22Rv1 (cell line): ENCODE measurements around the gene APOA4.

Experiments
- ZFX ChIP-seq: fragments of 450-650 bp; IDR thresholded peaks from 2 replicates; pipeline ENCODE4 v1.6.1; 2017; ENCODE audit warnings: antibody characterized with exemption, borderline replicate concordance
- TF ChIP-seq, protein P1 (sequence below): fragments of 450-650 bp; IDR thresholded peaks from 2 replicates; pipeline ENCODE4 v1.5.1; 2017; ENCODE audit warnings: mild to moderate bottlenecking

DNA sequence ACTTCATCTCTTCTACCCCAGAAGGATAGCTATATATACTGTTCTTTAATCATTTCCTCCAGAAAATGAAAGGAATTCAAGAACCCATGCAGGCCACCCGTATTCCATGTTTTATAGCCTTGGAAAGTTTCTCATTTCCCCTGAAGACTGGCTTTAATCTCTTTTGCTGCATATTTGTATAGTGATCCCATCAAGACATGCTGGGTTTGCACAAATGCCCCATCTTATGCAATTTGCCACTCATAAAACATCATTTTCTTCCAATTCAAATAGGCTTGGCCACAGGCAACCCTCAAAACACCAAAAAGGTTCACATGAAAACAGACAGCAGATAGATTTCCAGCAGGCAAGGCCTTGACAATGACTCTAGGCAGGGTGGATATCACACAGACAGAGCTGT lies 42.6 kb upstream of the APOA4 start:
- TF ChIP-seq, protein P1, sequence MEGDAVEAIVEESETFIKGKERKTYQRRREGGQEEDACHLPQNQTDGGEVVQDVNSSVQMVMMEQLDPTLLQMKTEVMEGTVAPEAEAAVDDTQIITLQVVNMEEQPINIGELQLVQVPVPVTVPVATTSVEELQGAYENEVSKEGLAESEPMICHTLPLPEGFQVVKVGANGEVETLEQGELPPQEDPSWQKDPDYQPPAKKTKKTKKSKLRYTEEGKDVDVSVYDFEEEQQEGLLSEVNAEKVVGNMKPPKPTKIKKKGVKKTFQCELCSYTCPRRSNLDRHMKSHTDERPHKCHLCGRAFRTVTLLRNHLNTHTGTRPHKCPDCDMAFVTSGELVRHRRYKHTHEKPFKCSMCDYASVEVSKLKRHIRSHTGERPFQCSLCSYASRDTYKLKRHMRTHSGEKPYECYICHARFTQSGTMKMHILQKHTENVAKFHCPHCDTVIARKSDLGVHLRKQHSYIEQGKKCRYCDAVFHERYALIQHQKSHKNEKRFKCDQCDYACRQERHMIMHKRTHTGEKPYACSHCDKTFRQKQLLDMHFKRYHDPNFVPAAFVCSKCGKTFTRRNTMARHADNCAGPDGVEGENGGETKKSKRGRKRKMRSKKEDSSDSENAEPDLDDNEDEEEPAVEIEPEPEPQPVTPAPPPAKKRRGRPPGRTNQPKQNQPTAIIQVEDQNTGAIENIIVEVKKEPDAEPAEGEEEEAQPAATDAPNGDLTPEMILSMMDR: no peak
- no peak for TF ChIP-seq ZFX
